Keratinocyte (primary cell): ENCODE results near the gene RNF19B. TPM values are rescaled to one million over a fixed set of nuclear protein-coding genes. Genes with fewer than 3 reads are reported as not detected.

Experiments
- DNase-seq: peaks from one replicate; pipeline ENCODE4 v3.0.0-alpha.2; 2011; ENCODE audit warnings: low read depth, missing footprints, low spot score
- FAIRE-seq: peaks from 2 replicates; lab custom pipeline; 2011; peaks lifted over from hg19 to GRCh38; lab: Jason Lieb, UNC
- H2AFZ ChIP-seq: 2 replicates; pipeline ENCODE4 v1.6.0; 2012; ENCODE audit warnings: low read length, control low read depth, inconsistent platforms; ENCODE audit not compliant: control insufficient read depth
- H3K27ac ChIP-seq: 2 replicates; pipeline ENCODE4 v1.5.1; 2011; ENCODE audit warnings: low read length; ENCODE audit not compliant: control insufficient read depth, insufficient read depth
- H3K27me3 ChIP-seq: 3 replicates; pipeline ENCODE4 v1.6.0; 2011; ENCODE audit warnings: low read length; ENCODE audit not compliant: control insufficient read depth, insufficient read depth; ENCODE audit errors: extremely low read depth
- H3K36me3 ChIP-seq, 2 experiments: 2 replicates in 1 of 2; 3 replicates in 1 of 2; pipeline ENCODE4 v1.5.1; 2011; ENCODE audit warnings: low read length in 2 of 2, mild to moderate bottlenecking in 1 of 2; ENCODE audit not compliant: control insufficient read depth in 2 of 2, insufficient read depth in 2 of 2; ENCODE audit errors: extremely low read depth in 1 of 2
- H3K4me1 ChIP-seq: 3 replicates; pipeline ENCODE4 v1.5.1; 2011; ENCODE audit warnings: low read length; ENCODE audit not compliant: control insufficient read depth, insufficient read depth; ENCODE audit errors: extremely low read depth
- H3K4me2 ChIP-seq: 3 replicates; pipeline ENCODE4 v1.6.0; 2011; ENCODE audit warnings: low read depth, low read length; ENCODE audit not compliant: control insufficient read depth, insufficient read depth; ENCODE audit errors: extremely low read depth
- H3K4me3 ChIP-seq, 3 experiments: fragments of 200-600 bp in 1 of 3; sonication (generic) in 1 of 3; 2 replicates in 2 of 3; 3 replicates in 1 of 3; pipeline ENCODE4 v1.5.1; 2011 to 2016; ENCODE audit warnings: low read length in 3 of 3, mild to moderate bottlenecking in 3 of 3, control low read depth in 2 of 3, inconsistent platforms in 1 of 3, low read depth in 1 of 3, mixed read lengths in 1 of 3, mixed run types in 1 of 3, moderate library complexity in 1 of 3; ENCODE audit not compliant: control insufficient read depth in 2 of 3, insufficient read depth in 2 of 3; ENCODE audit errors: extremely low read depth in 1 of 3
- H3K79me2 ChIP-seq: 2 replicates; pipeline ENCODE4 v1.6.0; 2012; ENCODE audit warnings: low read length; ENCODE audit not compliant: control insufficient read depth, insufficient read depth
- H3K9ac ChIP-seq: 3 replicates; pipeline ENCODE4 v1.6.0; 2011; ENCODE audit warnings: low read length; ENCODE audit not compliant: control insufficient read depth, insufficient read depth; ENCODE audit errors: extremely low read depth
- H3K9me1 ChIP-seq: 3 replicates; pipeline ENCODE4 v1.6.0; 2011; ENCODE audit warnings: low read length; ENCODE audit not compliant: control insufficient read depth, insufficient read depth; ENCODE audit errors: extremely low read depth
- H3K9me3 ChIP-seq: 2 replicates; pipeline ENCODE4 v1.5.1; 2012; ENCODE audit warnings: low read depth, low read length; ENCODE audit not compliant: control insufficient read depth
- H4K20me1 ChIP-seq: 3 replicates; pipeline ENCODE4 v1.6.0; 2011; ENCODE audit warnings: low read length; ENCODE audit not compliant: control insufficient read depth, insufficient read depth; ENCODE audit errors: extremely low read depth
- EZH2 ChIP-seq: IDR thresholded peaks from one replicate; pipeline ENCODE4 v1.6.1; 2012; ENCODE audit warnings: inconsistent platforms, mild to moderate bottlenecking, low read length, moderate library complexity
- dilution Hi-C: fragments of 300-500 bp; cut with MboI; formaldehyde crosslinking; loops from one replicate; pipeline ENCODE4 v1.7.0; 2020; ENCODE audit warnings: low sequenced_read_pairs; ENCODE audit not compliant: extremely low pct_ligation_motif_present
- polyA plus RNA-seq, 5 experiments: library from polyadenylated mRNA; depleted of rRNA in 3 of 5; stranded (reverse) in 3 of 5; stranded (forward) in 1 of 5; unstranded in 1 of 5; fragments of >200 nt; gene quantifications; 1 replicate in 1 of 5; 2 replicates in 3 of 5; 3 replicates in 1 of 5; pipeline versions ENCODE4 v1.2.1 to v1.2.3, GENCODE V29; 2011 to 2012; ENCODE audit warnings: missing spikeins in 2 of 5, low read depth in 1 of 5, low replicate concordance in 1 of 5
- TF ChIP-seq, protein P1 (sequence below), 3 experiments: IDR thresholded peaks in 1 of 3; conservative IDR thresholded peaks in 1 of 3; optimal IDR thresholded peaks in 1 of 3; 2 replicates in 2 of 3; 3 replicates in 1 of 3; pipeline versions ENCODE3 to v1.5.1; 2011; ENCODE audit warnings: low read length in 3 of 3, mild to moderate bottlenecking in 3 of 3, moderate library complexity in 2 of 3, control low read depth in 1 of 3, inconsistent platforms in 1 of 3; ENCODE audit not compliant: insufficient read depth in 2 of 3; ENCODE audit errors: extremely low read depth in 1 of 3

Gene RNF19B
- polyA plus RNA-seq, 1 donor (not counting 4 experiments of a cell fraction or from before 2014, with no cell fraction given) = 33.5 TPM

DNA sequence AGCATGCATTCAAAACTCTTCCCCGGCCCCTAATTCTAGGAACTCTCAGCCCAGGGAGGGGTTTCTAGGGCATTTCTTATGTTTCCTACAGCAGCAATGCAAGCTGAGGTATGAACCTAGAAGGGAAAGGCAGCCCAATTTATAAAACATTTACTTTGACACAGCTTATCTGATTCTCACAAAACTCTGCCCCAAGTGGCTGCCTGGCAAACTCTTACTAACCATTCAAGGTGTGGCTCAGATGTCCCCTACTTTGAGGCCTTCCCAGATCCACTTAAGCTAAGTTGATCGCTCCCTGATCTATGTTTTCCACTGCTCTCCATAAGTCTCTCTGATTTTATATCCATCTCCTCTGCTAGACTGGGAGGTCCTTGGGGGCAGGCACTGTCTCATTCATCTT, 36.7 kb upstream of the RNF19B start:
- H4K20me1 ChIP-seq = no peaks in the 10 kb centered on the region
- DNase-seq (no peak), FAIRE-seq (no peak)
- no peak overlapping the region for H3K4me2 ChIP-seq
- H3K79me2 ChIP-seq = no peaks in the 10 kb centered on the region
- H3K27ac ChIP-seq = no peak overlapping the region
- no peaks in the 10 kb centered on the region for H3K9me1 ChIP-seq
- no peak overlapping the region for H3K9ac ChIP-seq
- no peak overlapping the region for H3K4me3 ChIP-seq
- H2AFZ ChIP-seq = no peak overlapping the region
- H3K36me3 ChIP-seq = peaks cover 0 to 7% of the 10 kb centered on the region in 2 experiments
- dilution Hi-C loops = no loop called here
- no peaks in the 10 kb centered on the region for H3K9me3 ChIP-seq
- no peaks in the 10 kb centered on the region for H3K27me3 ChIP-seq
- TF ChIP-seq EZH2 = no peak
- TF ChIP-seq, protein P1, sequence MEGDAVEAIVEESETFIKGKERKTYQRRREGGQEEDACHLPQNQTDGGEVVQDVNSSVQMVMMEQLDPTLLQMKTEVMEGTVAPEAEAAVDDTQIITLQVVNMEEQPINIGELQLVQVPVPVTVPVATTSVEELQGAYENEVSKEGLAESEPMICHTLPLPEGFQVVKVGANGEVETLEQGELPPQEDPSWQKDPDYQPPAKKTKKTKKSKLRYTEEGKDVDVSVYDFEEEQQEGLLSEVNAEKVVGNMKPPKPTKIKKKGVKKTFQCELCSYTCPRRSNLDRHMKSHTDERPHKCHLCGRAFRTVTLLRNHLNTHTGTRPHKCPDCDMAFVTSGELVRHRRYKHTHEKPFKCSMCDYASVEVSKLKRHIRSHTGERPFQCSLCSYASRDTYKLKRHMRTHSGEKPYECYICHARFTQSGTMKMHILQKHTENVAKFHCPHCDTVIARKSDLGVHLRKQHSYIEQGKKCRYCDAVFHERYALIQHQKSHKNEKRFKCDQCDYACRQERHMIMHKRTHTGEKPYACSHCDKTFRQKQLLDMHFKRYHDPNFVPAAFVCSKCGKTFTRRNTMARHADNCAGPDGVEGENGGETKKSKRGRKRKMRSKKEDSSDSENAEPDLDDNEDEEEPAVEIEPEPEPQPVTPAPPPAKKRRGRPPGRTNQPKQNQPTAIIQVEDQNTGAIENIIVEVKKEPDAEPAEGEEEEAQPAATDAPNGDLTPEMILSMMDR (optimal IDR thresholded peaks at IDR 0.05 in 1 of 3, IDR thresholded peaks at IDR 0.05 in 1 of 3, conservative IDR thresholded peaks at IDR 0.05 in 1 of 3; ENCODE audit: extremely low read depth in 1 of 3, insufficient read depth in 2 of 3, low read length in 3 of 3) = peak; percentile 27 to 41 (median 39)
- peaks cover 31% of the 10 kb centered on the region for H3K4me1 ChIP-seq

- TF ChIP-seq, protein P1 (optimal IDR thresholded peaks at IDR 0.05 in 1 of 3, IDR thresholded peaks at IDR 0.05 in 1 of 3, conservative IDR thresholded peaks at IDR 0.05 in 1 of 3; ENCODE audit: extremely low read depth in 1 of 3, insufficient read depth in 2 of 3, low read length in 3 of 3) = no peak
- TF ChIP-seq EZH2 = no peak
- no peak overlapping the region for H3K27ac ChIP-seq
- no peaks in the 10 kb centered on the region for H3K79me2 ChIP-seq
- no peak overlapping the region for H3K4me3 ChIP-seq
- FAIRE-seq = no peak
- no peak overlapping the region for H3K4me2 ChIP-seq
- H3K9ac ChIP-seq = no peak overlapping the region
- no peaks in the 10 kb centered on the region for H4K20me1 ChIP-seq
- dilution Hi-C loops = no loop called here
- no peak overlapping the region for H2AFZ ChIP-seq
- H3K4me1 ChIP-seq = peaks cover 24% of the 10 kb centered on the region
- H3K9me3 ChIP-seq = no peaks in the 10 kb centered on the region
- H3K9me1 ChIP-seq = no peaks in the 10 kb centered on the region
- no peak for DNase-seq
- H3K27me3 ChIP-seq = no peaks in the 10 kb centered on the region
- H3K36me3 ChIP-seq = peaks cover 0 to 7% of the 10 kb centered on the region in 2 experiments
Observed at GRCh38 chr1:33000427-33001026, 35.9 kb upstream of the RNF19B start.
